HUDEP-2 (cell line): ENCODE results near the gene NHERF2.

Source experiments
- DNase-seq, 76 experiments: peaks; one replicate each; lab custom pipeline; 2025; ENCODE audit not compliant: unreplicated experiment in 76 of 76; lab: John Stamatoyannopoulos, UW

Gene NHERF2

DNA sequence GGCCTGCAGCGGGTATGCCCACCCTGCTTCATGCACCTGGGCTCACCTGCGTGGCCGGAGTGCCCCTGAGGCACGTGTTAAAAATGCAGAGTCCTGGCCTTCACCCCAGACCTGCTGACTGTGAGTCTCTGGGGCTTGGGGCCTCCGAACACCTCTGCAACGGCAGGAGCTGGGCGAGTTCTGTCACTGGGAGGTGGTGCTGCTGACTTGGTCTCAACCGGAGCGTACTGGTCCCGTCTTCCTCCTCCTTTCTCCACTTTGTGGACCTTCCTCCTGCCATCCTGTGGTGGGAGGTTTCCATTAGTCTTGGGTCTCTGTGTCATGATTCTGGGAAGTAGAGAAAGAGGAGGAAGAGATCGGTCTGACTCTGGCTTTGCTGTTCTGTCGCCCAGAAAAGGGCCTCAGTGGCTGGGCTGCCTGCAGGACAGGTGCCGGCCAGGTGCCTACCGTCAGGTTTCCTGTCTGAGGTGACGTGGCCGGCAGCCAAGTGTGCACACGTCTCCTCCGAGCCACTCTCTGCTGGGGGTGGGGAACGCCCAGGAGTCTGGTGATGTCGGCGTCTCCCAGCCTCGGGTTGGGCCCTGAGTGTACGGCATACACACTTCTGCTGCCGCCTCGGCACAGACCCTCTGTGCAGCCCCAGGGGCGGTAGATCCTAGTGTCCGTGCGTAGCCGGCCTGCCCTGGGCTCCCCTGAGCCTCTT, 28.0 kb downstream of the NHERF2 start:
- no peak for DNase-seq

DNA sequence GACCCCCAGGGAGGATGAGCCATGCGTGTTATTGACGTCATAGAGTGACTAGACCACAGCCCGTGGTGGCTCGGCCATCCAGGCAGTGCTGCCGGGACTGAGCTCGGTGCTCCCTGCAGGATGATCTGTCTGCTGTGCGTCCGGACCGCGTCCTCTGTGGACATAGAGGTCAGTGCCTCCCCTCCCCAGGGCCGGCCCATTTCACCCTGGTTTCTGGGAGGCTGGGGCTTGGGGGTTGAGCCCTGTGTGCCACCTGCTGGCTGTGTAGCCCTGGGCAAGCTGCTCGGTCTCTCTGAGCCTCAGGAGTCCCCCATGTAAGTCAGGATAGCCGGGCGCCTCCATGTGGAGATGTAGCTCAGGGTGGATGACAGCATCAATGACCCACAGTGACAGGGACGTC, 29.4 kb downstream of the NHERF2 start:
- DNase-seq: no peak

DNA sequence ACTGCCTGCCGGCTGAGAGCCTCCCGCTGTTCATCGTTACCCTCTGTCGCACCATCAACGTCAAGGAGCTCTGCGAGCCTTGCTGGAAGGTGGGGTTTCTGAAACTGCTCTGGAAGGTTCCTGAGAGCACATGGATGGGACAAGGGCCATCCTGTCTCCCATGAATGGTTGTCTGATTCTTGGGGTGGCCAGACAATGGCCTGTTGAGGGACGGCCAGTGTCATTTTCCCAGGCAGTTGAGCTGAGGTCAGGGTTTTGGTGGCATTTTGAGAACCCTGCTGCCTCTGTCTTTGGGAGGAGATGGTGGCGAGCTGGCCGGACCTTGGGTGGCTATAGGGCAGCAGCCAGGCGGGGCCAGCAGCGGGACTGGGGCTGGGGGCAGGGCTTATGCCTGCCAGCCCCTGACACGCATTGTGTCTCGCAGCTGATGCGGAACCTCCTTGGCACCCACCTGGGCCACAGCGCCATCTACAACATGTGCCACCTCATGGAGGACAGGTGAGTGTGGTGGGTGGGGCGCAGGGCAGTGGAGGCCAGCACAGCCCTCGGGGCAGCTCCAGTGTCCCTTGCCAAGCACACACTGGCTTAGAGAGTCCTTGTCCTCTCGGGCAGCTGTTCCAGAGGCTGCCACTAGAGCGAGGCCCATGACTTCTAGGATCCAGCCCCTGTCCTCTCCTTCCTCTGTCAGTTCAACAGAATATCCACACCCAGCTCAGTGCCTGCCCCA, 30.1 kb downstream of the NHERF2 start:
- DNase-seq: peak in 3 of 76 experiments; percentile 13 to 19 (median 14)

DNA sequence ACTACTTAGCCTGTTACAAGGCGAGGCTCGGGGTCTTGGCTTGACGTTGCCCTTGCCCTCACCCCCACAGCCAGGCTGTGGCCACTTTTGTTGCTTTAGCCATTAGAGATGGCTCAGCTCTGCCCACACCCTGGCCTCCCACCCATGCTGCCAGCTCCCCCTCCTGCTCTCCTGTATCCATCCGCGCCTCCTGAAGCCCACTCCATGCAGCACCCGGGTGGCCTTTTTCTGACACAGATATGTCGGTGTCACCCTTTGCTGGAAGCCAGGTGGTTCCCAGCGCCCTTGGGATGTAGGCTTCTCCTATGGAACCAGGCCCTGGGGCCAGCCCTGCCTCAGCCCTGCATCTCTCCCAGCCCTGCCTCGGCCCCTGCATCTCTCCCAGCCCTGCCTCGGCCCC, 30.7 kb downstream of the NHERF2 start:
- no peak for DNase-seq

DNA sequence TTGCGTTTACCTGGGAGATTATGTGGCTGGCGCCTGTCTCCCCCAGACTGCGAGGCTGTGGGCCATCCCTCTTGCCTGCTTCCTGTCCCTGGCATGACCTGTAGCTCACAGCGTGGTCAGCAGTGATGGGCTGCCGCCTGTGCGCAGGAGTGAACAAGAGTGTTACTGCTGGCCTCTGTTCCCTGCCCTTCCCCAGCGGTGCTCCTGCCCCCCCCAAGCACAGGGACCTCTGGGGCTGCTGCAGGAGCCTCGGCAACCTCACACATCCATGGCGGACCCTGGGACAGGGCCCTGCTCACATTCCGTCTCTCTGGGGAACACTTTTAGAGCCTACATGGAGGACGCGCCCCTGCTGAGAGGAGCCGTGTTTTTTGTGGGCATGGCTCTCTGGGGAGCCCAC, 31.7 kb downstream of the NHERF2 start:
- no peak for DNase-seq

DNA sequence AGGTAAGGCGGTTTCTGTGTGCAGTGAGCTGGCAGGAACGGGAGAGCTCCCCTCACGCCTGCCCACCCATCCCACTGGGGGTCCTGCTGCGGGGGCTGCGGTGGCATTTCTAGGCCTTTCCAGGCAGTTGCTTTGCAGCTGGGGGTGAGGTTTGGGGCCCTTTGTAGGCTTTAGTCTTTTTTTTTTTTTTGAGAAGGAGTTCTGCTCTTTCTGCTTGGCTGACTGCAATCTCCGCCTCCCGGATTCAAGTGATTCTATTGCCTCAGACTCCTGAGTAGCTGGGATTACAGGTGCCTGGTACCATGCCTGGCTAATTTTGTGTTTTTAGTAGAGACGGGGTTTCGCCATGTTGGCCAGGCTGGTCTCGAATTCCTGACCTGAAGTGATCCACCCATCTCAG, 32.2 kb downstream of the NHERF2 start:
- no peak for DNase-seq

DNA sequence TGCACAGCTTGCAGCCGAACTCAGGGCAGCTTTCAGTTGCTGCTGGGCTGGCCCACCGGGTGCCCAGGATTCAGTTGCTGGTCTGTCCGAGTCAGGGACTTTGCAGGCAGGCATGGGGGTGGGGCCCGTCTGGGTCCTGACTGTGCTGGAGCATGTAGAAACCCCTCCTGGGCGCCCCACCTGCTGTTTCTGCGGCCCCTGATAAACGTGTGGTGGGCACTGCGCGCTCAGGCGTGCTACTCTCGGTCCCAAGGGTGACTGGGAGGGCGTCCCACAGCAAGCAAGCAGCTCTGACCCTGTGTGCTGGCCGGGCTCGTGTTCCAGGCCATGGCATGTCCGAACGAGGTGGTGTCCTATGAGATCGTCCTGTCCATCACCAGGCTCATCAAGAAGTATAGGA, 33.6 kb downstream of the NHERF2 start:
- no peak for DNase-seq

DNA sequence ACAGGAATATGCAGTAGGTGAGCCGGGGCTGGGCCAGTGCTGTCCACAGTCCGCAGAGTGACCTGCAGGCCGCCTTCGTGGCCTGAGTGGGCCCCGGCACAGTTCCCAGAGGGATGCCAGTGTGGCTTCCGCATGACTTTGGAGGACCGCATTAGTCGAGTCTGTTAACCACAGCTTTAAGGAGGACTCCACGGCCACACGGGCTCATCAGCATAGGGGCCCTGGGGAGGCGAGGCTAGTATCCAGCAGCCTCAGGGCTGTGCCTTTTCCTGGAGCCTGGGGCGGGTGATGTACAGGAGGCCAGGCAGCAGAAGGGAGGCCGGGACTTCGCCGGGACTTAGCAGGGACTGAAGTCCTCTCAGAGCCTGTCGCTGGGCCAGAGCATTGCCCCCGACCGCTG, 34.3 kb downstream of the NHERF2 start:
- DNase-seq: no peak

DNA sequence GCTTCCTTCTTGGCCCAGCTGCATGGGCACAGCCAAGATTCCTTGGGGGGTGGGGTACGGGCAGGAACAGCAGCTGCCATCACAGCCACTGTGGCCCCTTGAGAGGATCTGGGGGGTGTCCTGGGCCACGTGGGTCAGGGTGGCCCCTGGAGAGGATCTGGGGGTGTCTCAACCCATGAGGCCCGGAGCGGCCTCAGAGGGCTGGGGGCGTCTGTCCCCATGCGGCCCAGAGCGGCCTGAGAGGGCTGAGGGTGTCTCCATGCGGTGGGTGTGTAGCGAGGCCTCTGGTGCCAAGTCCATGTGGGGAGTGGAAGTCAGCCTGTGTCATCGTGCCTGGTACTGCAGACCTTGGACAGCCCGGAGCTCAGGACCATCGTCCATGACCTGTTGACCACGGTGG, 34.8 kb downstream of the NHERF2 start:
- no peak for DNase-seq

DNA sequence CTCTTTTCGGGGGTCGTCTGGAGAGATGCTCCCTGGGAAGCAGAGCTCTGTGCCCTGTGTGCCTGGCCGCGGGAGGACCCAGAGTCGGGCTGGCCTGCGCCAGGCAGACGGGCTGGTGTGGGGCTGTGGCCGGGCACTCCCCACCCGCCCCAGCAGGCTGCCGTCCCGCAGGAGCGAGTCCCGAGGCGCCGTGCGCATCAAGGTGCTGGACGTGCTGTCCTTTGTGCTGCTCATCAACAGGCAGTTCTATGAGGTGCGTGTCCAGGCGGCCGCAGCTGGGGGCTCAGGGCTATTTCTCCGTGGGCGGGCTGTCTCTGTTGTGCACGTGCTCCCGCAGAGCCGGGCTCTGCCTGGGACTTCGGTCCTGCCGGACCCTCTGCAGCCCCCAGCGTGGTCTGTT, 36.1 kb downstream of the NHERF2 start:
- DNase-seq: no peak

DNA sequence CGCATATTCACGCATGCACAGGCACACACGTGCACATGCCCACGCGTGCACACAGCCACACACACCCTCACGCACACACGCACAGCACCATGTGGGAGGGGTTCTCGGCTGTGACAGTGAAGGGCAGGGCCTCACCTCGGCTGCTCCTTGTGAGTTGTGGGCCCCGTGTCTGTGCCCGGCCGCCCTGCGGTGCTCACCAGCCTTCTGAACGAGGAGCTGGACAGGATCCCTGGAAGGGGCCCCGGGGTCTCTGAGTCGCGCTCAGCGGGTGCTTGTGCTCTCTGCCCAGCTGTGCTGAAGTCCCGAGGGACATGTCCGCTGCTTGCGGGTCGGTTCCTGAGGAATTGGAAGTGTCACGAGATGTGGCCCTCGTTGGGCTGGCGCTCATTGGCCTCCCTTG, 37.2 kb downstream of the NHERF2 start:
- DNase-seq: no peak

DNA sequence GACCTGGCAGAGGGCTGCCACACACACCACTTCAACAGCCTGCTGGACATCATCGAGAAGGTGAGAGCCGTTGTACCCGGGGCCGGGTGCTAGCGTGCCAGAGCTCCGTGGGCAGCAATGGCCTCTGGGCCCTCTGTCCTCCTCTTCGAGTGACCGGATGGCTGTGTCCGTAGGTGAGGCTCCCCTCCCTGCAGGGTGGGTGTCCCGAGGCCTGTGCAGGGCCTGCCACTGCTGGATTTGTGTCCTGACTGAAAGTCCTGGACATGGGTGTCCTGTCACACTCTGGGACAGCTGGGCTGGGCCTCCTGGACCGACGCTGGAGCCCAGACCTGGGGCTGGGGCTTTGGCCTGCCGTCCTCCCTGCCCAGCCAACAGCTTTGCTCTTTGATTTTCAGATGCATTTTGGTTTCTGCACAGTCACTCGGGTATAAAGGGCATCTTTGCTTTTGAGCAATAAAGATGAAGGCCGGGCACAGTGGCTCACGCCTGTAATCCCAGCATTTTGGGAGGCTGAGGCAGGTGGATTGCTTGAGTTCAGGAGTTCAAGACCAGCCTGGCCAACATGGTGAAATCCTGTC, 37.8 kb downstream of the NHERF2 start:
- DNase-seq: no peak

DNA sequence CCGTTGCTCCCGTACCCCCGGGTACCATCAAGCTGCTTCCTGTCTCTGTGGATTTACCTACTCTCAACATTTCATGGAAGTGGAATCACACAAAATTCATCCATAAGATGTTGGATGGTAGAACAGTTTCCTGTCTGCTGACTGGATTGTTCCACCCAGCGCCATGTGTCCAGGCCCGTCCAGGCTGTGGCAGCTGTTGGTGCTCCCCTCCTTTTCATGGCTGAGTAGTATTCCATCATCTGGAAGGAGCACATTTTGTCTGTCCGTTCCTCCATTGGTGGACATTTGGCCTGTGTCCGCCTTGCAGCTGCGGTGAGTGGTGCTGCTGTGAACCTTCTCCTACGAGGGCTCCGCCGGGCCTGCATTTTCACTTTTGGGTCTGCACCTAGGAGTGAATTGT, 39.4 kb downstream of the NHERF2 start:
- DNase-seq: no peak

DNA sequence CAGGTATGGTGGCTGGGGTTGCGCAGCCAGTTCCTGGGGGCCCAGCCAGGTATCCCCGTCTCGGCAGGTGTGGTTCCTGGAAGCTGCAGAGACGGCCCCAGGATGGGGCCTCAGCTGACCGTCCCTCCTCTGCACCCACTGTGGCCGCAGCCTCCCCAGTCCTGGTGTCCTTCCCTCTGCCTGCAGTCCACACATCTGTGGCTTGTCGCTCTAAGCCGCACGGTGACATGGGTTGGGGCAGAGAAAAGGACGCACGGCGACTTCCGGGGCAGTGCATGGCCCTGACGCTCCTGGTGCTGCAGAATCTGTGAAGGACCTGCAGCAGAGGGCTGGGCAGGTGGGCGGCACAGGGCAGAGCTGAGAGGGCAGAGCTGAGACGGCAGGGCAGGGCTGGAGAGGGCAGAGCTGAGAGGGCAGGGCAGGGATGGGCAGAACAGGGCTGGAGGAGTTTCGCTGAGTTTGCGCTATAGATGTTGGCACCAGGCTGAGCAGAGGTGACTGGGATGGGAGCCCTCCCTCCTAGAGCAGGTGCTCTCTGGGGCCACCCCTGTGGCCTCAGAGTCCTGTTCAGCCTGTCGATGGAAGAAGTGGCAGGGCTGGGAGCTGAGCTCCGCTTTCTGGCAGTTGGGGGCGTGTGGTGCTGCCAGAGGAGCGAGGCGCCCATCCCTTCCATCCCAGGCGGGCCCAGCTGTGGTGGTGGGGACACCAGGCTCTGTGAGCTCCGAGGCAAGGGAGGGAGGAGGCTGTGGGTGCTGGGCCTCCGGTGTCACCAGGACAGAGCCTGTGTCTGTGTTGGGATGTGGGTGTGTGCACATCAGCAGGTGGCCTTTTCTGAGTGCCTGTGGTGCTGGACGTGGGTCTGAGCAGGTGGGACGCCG, 44.1 kb downstream of the NHERF2 start:
- DNase-seq: no peak

DNA sequence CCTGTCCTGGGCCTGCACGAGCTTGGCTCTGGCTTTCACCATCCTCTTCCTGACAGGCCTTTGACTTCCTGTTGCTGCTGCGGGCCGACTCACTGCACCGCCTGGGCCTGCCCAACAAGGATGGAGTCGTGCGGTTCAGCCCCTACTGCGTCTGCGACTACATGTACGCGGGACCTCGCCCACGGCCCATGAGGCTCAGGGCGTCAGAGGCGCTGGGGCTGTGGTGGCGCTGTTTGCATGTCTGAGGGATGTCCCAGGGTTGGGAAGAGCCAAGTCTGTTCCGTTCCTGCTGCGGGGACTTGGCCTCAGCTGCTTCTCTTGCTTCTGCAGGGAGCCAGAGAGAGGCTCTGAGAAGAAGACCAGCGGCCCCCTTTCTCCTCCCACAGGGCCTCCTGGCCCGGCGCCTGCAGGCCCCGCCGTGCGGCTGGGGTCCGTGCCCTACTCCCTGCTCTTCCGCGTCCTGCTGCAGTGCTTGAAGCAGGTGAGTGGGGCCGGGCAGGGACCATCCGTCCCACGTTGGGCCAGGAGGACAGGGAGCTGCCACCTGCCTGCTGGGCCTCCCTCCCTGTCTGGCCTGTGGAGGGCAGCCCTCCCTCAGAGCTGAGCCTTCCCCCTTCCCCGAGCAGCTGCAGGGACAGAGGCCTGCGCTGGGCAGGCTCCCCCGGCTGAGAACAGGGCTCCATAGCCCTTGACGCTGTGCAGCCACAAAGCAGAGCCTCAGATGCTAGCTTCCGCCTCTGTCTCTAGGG, 44.9 kb downstream of the NHERF2 start:
- DNase-seq: no peak

DNA sequence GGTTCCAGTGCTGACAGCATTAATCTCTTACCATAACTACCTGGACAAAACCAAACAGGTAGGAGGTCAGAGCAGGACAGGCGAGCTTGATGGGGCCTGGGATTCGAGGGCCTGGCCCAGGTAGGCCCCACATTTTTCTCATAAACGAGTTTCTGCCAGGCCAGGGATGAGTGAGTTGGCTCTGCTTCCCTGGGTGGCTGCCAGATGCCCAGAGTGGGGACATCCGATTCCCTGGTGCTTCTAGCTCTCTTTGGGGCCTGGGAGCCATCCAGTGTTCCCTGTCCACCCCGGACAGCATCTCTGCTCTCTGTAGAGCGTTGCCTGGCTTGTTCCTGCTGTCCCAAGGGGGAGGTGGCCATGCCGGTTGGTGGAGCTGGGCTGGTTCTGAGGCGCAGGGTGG, 46.2 kb downstream of the NHERF2 start:
- no peak for DNase-seq

DNA sequence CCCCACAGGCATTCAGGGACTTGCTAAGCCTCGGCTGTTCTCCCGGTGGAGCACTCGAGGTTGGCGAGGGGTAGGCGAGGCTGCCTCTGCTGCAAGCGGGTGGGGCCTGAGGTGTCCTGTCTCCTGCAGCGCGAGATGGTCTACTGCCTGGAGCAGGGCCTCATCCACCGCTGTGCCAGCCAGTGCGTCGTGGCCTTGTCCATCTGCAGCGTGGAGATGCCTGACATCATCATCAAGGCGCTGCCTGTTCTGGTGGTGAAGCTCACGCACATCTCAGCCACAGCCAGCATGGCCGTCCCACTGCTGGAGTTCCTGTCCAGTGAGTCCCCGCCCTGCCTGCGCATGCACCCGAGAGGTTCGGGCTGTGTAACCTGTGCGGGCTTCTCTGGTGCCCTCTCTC, 47.4 kb downstream of the NHERF2 start:
- DNase-seq: no peak

DNA sequence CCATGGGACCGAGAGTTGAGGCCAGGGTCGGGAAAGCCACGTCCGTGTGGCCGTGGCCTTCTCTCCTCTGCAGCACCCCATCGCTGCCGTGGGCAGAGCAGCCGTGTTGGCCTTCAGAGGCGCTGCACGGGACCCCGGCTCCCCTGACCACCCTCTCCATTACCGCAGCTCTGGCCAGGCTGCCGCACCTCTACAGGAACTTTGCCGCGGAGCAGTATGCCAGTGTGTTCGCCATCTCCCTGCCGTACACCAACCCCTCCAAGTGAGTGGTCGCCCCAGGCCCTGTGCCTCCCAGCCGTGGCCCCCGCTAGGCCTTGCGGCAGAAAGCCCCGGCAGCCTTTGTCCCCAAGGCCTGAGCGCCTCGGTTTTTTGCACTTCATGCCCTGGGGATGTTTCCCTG, 48.9 kb downstream of the NHERF2 start:
- no peak for DNase-seq

DNA sequence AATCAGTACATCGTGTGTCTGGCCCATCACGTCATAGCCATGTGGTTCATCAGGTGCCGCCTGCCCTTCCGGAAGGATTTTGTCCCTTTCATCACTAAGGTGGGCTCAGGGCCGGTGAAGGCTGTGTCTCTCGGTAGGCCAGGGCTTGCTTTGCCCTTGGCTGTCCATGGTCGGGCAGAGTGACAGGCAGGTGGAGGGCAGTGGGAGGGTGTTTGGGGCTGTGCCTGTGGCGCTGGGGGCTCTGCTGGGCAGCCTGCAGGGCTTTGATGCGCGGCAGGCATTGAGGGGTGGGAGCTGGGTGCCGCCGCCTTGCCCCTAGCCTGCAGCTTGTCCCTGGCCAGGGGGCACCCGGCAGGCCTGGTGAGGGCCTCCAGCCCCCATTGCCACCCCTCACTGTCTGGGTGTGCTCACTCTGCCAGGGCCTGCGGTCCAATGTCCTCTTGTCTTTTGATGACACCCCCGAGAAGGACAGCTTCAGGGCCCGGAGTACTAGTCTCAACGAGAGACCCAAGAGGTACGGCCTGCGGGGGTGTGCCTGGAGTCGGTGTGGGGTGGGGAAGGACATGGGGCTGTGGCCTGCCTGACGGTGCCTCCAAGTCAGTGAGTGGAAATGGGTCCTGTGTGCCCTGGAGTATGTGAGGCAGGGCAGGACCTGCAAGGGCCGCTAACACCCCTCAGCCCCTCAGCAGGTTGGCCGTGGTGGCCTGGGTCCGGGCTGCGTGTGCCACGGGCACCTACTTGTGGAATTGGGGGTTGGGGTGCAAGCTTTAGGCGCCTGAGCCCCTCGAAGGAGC, 49.6 kb downstream of the NHERF2 start:
- no peak for DNase-seq

DNA sequence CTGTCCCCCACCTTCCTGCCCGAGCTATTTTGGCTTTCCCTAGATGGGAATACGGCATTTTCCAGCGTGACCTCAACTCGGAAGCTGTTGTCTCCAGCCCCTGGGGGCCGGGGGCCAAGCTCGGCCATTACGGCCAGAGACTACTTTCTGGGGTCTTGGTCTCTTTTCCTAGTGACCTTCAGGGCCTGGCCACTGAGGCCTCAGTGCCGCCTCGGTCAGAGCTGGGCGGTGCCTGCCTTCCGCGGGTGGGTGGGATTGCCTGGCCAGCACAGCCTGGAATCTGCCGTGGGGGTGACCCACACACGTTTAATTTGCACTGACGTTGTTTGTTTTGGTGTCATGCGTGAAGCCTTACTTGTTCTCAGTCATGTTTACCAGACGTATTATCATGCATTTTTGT, 50.3 kb downstream of the NHERF2 start:
- no peak for DNase-seq
